Epithelial cell of proximal tubule (primary cell): ENCODE measurements around the gene DDX50. TPM values are rescaled to one million over a fixed set of nuclear protein-coding genes. Genes with fewer than 3 reads are reported as not detected.

ENCODE experiments used
- DNase-seq: peaks from one replicate; pipeline ENCODE4 v3.0.0-alpha.2; 2011; ENCODE audit warnings: low read depth
- H3K4me3 ChIP-seq: 2 replicates; pipeline ENCODE4 v1.5.1; 2011; ENCODE audit warnings: low read depth, mild to moderate bottlenecking, low read length
- total RNA-seq: library from RNA; depleted of rRNA; stranded (reverse); fragments of >200 nt; gene quantifications from 2 replicates; pipeline ENCODE4 v1.2.3, GENCODE V29; 2015
- TF ChIP-seq, protein P1 (sequence below): conservative IDR thresholded peaks from 2 replicates; pipeline ENCODE4 v1.5.1; 2012; ENCODE audit warnings: low read depth, mild to moderate bottlenecking, low read length

Gene DDX50
- total RNA-seq, 1 donor from 2014 or later: 35.6 TPM

DNA sequence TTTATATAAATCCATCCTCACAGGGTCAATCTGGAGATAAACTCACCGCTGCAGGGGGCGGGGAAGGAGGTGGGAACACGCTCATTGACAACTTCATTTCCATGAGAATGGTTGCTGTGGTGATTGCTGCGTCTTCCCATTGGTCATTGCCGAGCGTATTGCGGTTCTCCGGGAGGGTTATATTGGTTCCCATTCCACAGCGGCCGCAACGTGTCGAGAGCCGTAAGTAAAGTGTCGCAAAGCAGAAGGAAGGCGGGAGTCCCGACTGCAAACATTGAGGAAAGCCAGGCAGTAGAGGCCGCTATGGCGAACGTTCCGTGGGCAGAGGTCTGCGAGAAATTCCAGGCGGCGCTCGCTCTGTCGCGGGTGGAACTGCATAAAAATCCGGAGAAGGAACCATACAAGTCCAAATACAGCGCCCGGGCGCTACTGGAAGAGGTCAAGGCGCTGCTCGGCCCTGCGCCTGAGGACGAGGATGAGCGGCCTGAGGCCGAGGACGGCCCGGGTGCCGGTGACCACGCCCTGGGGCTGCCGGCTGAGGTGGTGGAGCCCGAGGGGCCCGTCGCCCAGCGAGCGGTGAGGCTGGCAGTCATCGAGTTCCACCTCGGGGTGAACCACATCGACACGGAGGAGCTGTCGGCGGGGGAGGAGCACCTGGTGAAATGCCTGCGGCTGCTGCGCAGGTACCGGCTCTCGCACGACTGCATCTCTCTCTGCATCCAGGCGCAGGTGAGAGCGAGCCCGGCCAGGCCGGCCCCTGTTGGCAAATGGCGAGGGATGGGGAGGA lies 87.6 kb downstream of the DDX50 start, which contains the start of gene KIFBP:
TSS of gene KIFBP (plus strand) at position 274 of the 787 bp plus-strand sequence. CDS start at position 304, 30 bp downstream.
- H3K4me3 ChIP-seq: peak within 1 kb of the TSS; percentile 79
- TF ChIP-seq, protein P1, sequence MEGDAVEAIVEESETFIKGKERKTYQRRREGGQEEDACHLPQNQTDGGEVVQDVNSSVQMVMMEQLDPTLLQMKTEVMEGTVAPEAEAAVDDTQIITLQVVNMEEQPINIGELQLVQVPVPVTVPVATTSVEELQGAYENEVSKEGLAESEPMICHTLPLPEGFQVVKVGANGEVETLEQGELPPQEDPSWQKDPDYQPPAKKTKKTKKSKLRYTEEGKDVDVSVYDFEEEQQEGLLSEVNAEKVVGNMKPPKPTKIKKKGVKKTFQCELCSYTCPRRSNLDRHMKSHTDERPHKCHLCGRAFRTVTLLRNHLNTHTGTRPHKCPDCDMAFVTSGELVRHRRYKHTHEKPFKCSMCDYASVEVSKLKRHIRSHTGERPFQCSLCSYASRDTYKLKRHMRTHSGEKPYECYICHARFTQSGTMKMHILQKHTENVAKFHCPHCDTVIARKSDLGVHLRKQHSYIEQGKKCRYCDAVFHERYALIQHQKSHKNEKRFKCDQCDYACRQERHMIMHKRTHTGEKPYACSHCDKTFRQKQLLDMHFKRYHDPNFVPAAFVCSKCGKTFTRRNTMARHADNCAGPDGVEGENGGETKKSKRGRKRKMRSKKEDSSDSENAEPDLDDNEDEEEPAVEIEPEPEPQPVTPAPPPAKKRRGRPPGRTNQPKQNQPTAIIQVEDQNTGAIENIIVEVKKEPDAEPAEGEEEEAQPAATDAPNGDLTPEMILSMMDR: peak; percentile 42
- peak; percentile 87 for DNase-seq

GRCh38 chr10:68989317-68989990 lies 88.3 kb downstream of the DDX50 start:
- no peak for DNase-seq
- TF ChIP-seq, protein P1: no peak

DNA sequence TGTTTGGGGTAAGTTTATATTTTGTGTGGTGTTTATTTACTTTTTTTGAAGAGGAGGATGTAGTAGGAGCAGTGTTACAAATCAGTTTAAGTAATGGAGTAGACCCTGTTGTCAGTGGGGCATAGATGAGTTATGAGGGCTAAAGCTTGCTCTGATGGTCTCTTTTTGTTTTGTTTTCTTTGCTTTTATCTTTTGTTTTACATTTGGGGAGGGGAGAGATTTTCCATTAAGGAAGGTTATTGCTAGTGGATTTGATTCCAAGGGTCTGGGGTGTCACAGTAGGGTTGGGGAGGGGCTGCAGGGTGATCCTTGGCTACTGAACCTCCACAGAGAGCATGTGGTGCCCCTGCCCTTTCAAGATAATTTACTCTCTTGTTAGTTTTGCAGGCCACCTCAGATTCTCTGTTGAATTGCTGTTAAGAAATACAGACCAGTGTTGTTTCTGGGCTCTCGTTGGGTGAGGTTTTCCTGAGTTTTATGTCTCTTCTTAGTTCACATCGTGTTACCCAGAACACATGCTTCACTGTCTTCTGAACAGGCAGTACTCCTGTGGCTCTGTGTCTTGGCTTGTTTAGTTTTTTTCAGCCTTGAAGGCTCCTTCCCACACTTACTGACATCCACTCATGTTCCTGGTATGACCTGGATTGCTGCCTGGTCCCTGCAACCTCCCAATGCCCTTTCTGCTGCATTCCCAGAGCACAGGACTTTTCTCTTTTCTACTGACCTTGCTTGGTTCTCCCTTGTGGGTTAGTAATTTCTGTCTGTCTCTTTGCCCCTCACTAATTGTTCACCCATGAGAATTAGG lies 91.7 kb downstream of the DDX50 start:
- H3K4me3 ChIP-seq: no peak overlapping the region
- TF ChIP-seq, protein P1: no peak

More at GRCh38 chr10:68989317-68989990, 88.3 kb downstream of the DDX50 start:
- peak overlapping the region; percentile 79 for H3K4me3 ChIP-seq

More for the DNA sequence above, 91.7 kb downstream of the DDX50 start:
- peak; percentile 44 for DNase-seq

Other genes with a start within 250 kb of the DDX50 start
- 45.1 and 63.2 TPM in 2 replicates for gene CCAR1, start 180.1 kb upstream of the DDX50 start, total RNA-seq
- gene STOX1, start 73.8 kb upstream of the DDX50 start, total RNA-seq: 0.23 and 1.2 TPM in 2 replicates
- 84.9 and 149 TPM in 2 replicates for gene DDX21, start 54.9 kb downstream of the DDX50 start, total RNA-seq
- gene KIFBP, start 87.5 kb downstream of the DDX50 start, total RNA-seq: 51.4 and 69.2 TPM in 2 replicates
- 8.5 and 121 TPM in 2 replicates for gene SRGN, start 186.8 kb downstream of the DDX50 start, total RNA-seq
- 23.6 and 25.0 TPM in 2 replicates for gene VPS26A, start 222.9 kb downstream of the DDX50 start, total RNA-seq